K562 (cell line): ENCODE data around the gene INMT. TPM values are rescaled to one million over a fixed set of nuclear protein-coding genes. Genes with fewer than 3 reads are reported as not detected.
A peak's percentile ranks its signal among the peaks of the same experiment; 100 is the strongest.

ENCODE experiments used
- BCLAF1 ChIP-seq, 2 experiments: fragments of 450-650 bp in 1 of 2; IDR thresholded peaks; 2 replicates each; pipeline ENCODE4 v1.6.1; 2011 to 2017; ENCODE audit warnings: low read depth in 2 of 2, antibody characterized with exemption in 1 of 2, borderline replicate concordance in 1 of 2, low read length in 1 of 2, mild to moderate bottlenecking in 1 of 2, mixed read lengths in 1 of 2; ENCODE audit not compliant: control insufficient read depth in 1 of 2
- FOXA1 ChIP-seq: fragments of 450-650 bp; IDR thresholded peaks from 2 replicates; pipeline ENCODE4 v1.6.1; 2016; ENCODE audit warnings: mild to moderate bottlenecking, borderline replicate concordance
- KDM2B ChIP-seq: fragments of 250-450 bp; sonication (Bioruptor Pico); IDR thresholded peaks from 2 replicates; pipeline ENCODE4 v1.8.0; 2021; ENCODE audit warnings: mild to moderate bottlenecking, moderate library complexity
- KLF16 ChIP-seq: IDR thresholded peaks from 2 replicates; pipeline ENCODE4 v1.6.1; 2016; ENCODE audit warnings: antibody characterized with exemption
- KLF6 ChIP-seq: fragments of 250-450 bp; sonication (Bioruptor Pico); IDR thresholded peaks from 2 replicates; pipeline ENCODE4 v1.4.0; 2020; ENCODE audit warnings: mild to moderate bottlenecking, moderate library complexity, borderline replicate concordance
- MBD1 ChIP-seq: fragments of 250-450 bp; sonication (Bioruptor Pico); IDR thresholded peaks from 2 replicates; pipeline ENCODE4 v1.8.0; 2022; ENCODE audit warnings: inconsistent platforms
- MEIS2 ChIP-seq: fragments of 450-650 bp; IDR thresholded peaks from 2 replicates; pipeline ENCODE4 v1.6.1; 2014; ENCODE audit warnings: mild to moderate bottlenecking; ENCODE audit not compliant: partially characterized antibody
- MLLT1 ChIP-seq, 2 experiments: fragments of 450-650 bp; IDR thresholded peaks; 2 replicates each; pipeline ENCODE4 v1.6.1; 2016
- MTF1 ChIP-seq: fragments of 250-450 bp; sonication (Bioruptor Pico); IDR thresholded peaks from 2 replicates; pipeline ENCODE4 v1.9.0; 2021; ENCODE audit warnings: moderate library complexity, mild to moderate bottlenecking, inconsistent platforms, borderline replicate concordance
- NCOA2 ChIP-seq, 2 experiments: fragments of 450-650 bp; IDR thresholded peaks; 2 replicates each; pipeline ENCODE4 v1.6.1; 2018; ENCODE audit warnings: mild to moderate bottlenecking in 2 of 2, moderate library complexity in 1 of 2; ENCODE audit not compliant: partially characterized antibody in 2 of 2
- PCBP1 ChIP-seq: fragments of 200-400 bp; formaldehyde crosslinking; IDR thresholded peaks from 2 replicates; pipeline ENCODE4 v1.6.1; 2018; ENCODE audit warnings: mild to moderate bottlenecking, low read depth, low read length; ENCODE audit not compliant: poor library complexity, severe bottlenecking
- SP1 ChIP-seq: sonication (generic); formaldehyde crosslinking; IDR thresholded peaks from 2 replicates; pipeline ENCODE4 v1.8.1; 2022; ENCODE audit warnings: mild to moderate bottlenecking, missing genetic modification reagents
- TFAP4 ChIP-seq: sonication (generic); formaldehyde crosslinking; IDR thresholded peaks from 2 replicates; pipeline ENCODE4 v1.8.0; 2022; ENCODE audit warnings: missing genetic modification reagents, mild to moderate bottlenecking, moderate library complexity, borderline replicate concordance
- TRIM28 ChIP-seq: fragments of 450-650 bp; IDR thresholded peaks from 2 replicates; pipeline ENCODE4 v1.6.1; 2017
- ZBTB7A ChIP-seq: IDR thresholded peaks from 2 replicates; pipeline ENCODE4 v1.6.1; 2011; ENCODE audit warnings: low read depth, mild to moderate bottlenecking, low read length, moderate library complexity, borderline replicate concordance; ENCODE audit not compliant: control insufficient read depth
- ZNF12 ChIP-seq: sonication (generic); formaldehyde crosslinking; IDR thresholded peaks from 2 replicates; pipeline ENCODE4 v1.4.0; 2020; ENCODE audit warnings: mild to moderate bottlenecking, missing genetic modification reagents
- ZNF134 ChIP-seq: fragments of 250-450 bp; sonication (Bioruptor Pico); conservative IDR thresholded peaks from 2 replicates; pipeline ENCODE4 v1.4.0; 2020
- polyA plus RNA-seq, 8 experiments: library from polyadenylated mRNA; depleted of rRNA in 4 of 8; stranded (reverse) in 5 of 8; unstranded in 3 of 8; fragments of >200 nt; fragmentation: Nextera tagmentation in 2 of 8; fragmentation: Illumina TruSeq in 1 of 8; extraction: Ambion mirVana in 2 of 8; extraction: Trizol in 1 of 8; gene quantifications; 2 replicates each; pipeline versions ENCODE4 v1.2.1 to v1.2.3, GENCODE V29; 2011 to 2014; ENCODE audit warnings: inconsistent platforms in 1 of 8, missing spikeins in 1 of 8
- total RNA-seq, 7 experiments: library from RNA; depleted of rRNA in 6 of 7; stranded (reverse); fragments of >200 nt in 6 of 7; fragmentation: Illumina TruSeq in 2 of 7; extraction: Trizol in 2 of 7; gene quantifications; 2 replicates each; pipeline versions ENCODE4 v1.2.1 to v1.2.3, GENCODE V29; 2011 to 2021; ENCODE audit warnings: low replicate concordance in 1 of 7

The INMT gene
- total and polyA plus RNA-seq, 9 of the 15 experiments (the other 6 are each of a cell fraction or from before 2014, with no cell fraction given), result 0.04 to 0.27 TPM; not detected in 7

- no peak for TF ChIP-seq MEIS2
- TF ChIP-seq ZBTB7A, result 0 out of 2 replicates have a peak, but pooled peaks have one; percentile 10
- no peak for TF ChIP-seq MLLT1 (IDR thresholded peaks at IDR 0.05)
- no peak for TF ChIP-seq FOXA1
- TF ChIP-seq SP1 (CRISPR knock-in tag), result peak; percentile 35; the same call in 1 of the 2 replicates
- TF ChIP-seq MBD1, result no peak
- TF ChIP-seq TRIM28, result no peak
- no peak for TF ChIP-seq BCLAF1 (IDR thresholded peaks at IDR 0.05; ENCODE audit: borderline replicate concordance in 1 of 2, control insufficient read depth in 1 of 2, low read depth in 2 of 2, low read length in 1 of 2)
- peak; percentile 55 for TF ChIP-seq PCBP1
- no peak for TF ChIP-seq KLF6
- TF ChIP-seq ZNF134 (CRISPR knock-in tag), result no peak
- no peak for TF ChIP-seq NCOA2 (IDR thresholded peaks at IDR 0.05; ENCODE audit: partially characterized antibody in 2 of 2)
- peak; percentile 48 for TF ChIP-seq TFAP4 (CRISPR knock-in tag)
- no peak for TF ChIP-seq KLF16
- no peak for TF ChIP-seq MTF1 (CRISPR knock-in tag)
- no peak for TF ChIP-seq ZNF12 (CRISPR knock-in tag)
- no peak for TF ChIP-seq KDM2B (CRISPR knock-in tag)
Measured at GRCh38 chr7:30771174-30771879, 19.4 kb downstream of the INMT start, which contains the start of gene MINDY4 (continued).
